T-helper 9 cell (primary cell): ENCODE results near the gene MSL3B.
A peak's percentile ranks its signal among the peaks of the same experiment; 100 is the strongest.
"Not testable (repeated sequence)": the region's sequence is repeated elsewhere in the genome, so short reads cannot be mapped to it uniquely, and the experiment has no call there.

Experiments used
- DNase-seq: peaks from one replicate; pipeline ENCODE4 v3.0.0-alpha.2; 2020

Gene MSL3B

DNA sequence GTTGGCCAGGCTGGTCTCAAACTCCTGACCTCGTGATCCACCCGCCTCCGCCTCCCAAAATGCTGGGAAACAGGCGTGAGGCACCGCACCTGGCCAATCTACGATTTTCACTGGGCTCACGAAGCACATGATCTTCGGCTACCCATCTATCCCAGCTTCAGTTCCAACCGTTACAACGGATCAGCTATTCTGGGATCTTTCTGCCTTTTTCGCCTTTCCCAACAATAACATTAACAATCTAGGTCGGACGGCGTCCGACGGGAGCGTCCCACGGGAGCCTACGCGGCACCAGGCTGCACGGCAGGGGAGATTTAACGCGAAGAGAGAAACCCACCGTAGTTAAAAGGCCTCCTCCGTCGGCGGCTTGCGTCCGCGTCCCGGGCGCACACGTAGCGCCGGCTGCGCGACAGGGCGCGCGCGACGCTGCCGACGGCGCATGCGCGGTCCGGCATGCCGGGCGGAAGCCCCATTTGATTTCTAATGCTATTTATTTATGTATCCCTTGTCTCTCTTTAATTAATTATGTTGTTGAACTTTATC, at the start of gene MSL3B:
Gene MSL3B (minus strand): TSS at position 394 of the 540 bp plus-strand sequence.
- peak; percentile 35 for DNase-seq

GRCh38 chr2:233917116-233917515, 48.9 kb upstream of the MSL3B start, which contains the start of gene TRPM8:
Gene TRPM8, plus strand, starts transcription at chr2:233917373. Its CDS starts 9,165 bp downstream, at chr2:233926538.
- no peak for DNase-seq

DNA sequence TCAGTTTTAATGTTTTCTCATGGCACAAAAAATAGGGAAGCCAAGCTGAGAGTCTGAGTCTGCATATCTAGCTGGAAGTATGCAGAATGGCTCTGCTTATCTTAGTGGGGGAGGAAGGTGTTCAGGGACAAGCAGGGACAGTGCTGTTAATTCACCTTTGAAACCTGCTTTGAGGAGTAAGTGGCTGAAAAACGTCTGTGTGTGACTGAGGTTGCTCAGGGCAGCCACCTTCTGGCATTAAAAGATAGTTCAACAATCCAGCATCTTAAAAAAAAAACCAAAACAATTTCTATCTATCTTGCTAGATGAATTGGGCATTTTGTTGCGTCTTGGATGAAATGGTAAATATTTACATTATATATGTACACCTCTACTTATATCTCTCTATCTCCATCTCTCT, 46.9 kb upstream of the MSL3B start:
- no peak for DNase-seq

DNA sequence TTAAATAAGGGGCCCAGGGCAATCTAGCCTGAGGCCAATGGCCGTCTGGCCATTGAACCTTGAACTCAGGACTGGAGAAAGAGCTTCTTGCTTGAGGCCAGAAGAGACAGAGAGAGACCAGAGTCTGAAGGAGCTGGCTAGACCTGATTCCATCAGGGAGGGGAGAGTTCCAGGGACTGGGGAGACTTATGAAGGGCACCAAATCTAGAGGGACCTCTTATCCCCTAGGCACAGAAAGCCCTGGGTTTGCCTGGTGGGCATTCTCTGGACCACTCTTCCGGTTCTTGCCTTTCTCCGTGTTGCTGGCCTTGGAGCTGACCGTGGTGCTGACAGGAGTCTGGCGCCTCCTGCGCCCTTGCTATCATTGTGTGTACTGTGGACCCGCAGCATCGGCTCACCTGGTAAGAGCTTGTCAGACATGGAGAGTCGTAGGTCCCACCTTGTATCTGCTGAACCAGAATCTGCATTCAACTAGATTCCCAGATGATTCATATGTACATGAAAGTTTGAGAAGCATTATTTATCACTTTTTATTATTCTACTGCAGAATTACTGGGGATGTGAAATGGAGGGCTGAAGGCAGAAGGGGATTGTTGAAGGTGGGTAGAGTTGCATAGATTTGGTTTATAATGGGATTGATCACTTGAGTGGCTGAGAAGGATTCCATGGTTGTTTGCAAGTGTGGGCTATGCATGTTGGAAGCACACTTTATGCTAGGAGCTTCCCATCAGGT, 44.7 kb upstream of the MSL3B start:
- no peak for DNase-seq

DNA sequence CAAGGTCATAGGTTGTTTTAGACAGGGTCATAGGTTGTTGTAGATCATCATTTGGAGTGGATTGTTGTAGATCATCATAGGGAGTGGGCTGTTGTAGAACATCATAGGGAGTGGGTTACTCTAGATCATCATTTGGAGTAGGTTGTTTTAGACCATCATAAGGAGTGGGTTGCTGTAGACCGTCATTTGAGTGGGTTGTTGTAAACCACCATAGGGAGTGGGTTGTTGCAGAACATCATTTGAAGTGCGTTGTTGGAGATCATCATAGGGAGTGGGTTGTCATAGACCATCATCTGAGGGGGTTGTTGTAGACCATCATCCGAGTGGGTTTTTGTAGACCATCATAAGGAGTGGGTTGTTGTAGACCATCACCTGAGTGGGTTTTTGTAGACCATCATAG, 39.4 kb upstream of the MSL3B start:
- DNase-seq: no peak

DNA sequence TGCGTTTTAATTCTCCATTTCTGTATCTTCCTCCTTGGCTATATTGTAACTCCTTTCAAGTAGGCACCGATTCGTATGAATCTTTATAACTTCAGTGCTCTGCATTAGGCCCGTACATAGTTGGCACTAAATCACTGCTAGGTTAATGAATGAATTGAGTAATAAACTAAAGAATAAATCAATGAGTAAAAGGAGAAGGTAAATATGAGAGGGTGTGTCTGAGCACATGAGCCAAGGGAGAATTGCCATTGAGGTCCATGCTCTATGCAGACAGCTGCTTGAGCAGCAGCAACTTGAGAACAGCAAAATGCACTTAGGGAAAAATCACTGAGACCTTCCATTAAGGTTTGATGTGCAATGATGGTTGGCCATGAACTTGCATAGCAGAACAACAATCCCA, 37.8 kb upstream of the MSL3B start:
- DNase-seq: no peak

DNA sequence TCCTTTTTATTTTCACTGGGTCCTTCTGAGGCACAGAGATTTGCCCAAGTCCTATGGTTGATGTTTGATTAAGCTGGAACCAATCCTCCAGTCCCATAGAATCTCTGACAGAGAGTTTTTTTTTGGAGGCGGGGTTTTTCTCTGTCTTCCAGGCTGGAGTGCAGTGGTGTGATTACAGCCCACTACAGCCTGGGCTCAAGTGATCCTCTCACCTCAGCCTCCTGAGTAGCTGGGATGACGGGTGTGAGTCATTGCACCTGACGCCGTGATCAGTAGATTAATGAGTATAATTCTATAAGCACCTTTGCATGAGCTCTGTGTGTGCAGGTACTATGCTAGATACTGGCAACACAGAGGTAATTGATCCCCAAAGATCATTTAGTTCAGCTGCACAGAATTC, 33.7 kb upstream of the MSL3B start:
- DNase-seq: no peak

GRCh38 chr2:233901367-233901766, 33.2 kb upstream of the MSL3B start:
- DNase-seq: no peak

DNA sequence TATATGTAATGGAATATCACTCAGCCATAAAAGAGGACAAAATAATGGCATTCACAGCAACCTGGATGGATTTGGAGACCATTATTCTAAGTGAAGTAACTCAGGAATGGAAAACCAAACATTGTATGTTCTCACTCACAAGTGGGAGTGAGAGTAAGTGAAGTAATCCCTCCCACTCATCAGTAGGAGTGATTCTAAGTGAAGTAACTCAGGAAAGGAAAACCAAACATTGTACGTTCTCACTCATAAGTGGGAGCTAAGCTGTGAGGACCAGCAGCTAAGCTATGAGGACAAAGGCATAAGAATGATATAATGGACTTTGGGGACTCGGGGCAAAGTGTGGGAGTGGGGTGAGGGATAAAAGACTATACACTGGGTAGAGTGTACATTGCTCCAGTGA, 28.1 kb upstream of the MSL3B start:
- not testable (repeated sequence) for DNase-seq

DNA sequence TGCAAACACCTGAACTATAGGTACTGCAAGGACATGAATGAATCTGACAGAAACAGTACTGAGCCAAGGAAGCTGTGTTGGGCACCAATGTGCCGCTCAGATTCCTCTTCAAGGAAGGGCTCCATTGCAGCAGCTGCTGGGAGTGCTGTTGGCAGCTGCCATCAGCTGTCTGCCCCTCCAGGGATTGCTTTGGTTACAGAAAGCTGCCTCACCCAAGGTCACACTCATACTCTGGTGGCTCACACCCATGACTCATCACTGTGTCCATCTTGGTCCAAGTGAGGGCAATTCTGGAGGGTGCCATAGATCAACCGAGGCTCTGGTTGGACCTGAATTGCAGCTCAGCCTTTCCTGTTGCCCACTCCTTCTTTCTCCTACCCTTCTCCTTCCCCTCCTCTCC, 24.6 kb upstream of the MSL3B start:
- DNase-seq: no peak

- DNase-seq: no peak
These were observed 14.2 kb upstream of the MSL3B start for GRCh38 chr2:233882353-233882752.

- not testable (repeated sequence) for DNase-seq
These were observed 3.9 kb upstream of the MSL3B start for GRCh38 chr2:233872125-233872524.

DNA sequence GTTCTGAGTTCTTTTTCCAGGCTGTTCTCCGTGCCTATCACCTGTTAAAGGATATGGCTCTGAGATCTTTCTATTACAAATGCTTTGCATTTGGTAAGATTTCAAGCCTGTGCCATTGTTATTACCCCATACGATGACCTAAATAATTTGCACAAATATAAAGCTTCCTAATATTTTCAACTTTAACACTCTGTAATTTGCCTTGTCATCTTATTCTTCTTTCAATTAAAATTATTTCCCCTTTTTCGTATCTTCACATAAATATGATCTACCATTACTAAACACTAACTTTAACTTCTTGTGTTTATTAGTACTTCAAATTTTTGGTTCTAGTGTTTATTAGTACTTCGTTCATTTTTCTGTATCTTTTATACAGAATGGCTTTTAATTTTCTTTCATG, 3.2 kb upstream of the MSL3B start:
- no peak for DNase-seq

DNA sequence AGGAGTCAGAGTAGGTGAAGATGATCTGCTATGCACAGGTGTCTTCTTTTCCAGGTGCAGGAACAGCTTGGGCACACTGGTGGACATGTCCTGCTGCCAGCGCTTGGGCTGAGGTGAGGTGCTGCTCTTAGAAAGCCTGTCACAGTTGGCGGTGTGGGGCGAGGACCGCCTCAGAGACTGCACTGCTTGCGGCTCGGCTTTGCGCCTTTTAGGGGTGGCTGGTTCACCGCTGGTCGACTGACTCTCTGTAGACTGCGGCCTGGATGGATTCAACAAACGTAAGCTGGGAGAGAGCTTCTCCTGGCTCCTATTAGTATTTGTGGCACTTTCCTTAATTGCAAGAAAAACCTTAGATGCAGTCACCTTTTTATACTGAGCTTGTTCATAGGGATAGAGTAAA, 1.7 kb downstream of the MSL3B start:
- DNase-seq: no peak

GRCh38 chr2:233865838-233866237, 2.3 kb downstream of the MSL3B start:
- DNase-seq: no peak

GRCh38 chr2:233862261-233862768, 5.9 kb downstream of the MSL3B start:
- no peak for DNase-seq

GRCh38 chr2:233858331-233858730, 9.9 kb downstream of the MSL3B start:
- no peak for DNase-seq

DNA sequence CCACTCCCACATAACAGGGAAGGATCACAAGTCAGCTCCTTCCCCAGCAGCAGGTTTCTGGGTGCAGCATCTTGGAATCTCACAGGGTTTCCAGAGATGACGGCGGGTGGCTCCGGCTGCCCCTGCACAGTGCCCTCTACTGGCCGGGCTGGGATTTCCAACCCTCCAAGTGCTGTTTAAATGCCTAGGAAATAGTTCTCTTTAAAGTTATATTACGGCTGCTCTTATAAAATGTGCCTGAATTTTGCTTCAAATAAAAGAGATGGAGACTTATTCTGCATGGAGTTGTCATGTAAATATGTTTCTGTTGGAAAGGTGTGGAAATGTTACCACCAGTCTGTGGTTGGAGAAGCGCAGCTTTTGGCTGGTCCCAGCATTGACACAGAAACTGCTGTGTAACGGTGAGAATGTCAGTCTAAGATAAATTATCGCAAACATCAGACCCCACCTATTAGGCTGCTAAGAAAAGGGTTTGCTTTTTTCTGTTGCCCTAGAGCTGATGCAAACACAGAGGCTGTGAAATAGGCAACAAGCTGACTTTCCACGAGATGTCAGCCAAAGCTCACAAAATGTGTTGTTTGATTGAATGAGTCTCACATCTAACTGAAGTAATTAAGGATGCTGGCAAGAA, 10.6 kb downstream of the MSL3B start:
- peak; percentile 39 for DNase-seq

GRCh38 chr2:233856184-233856583, 12.0 kb downstream of the MSL3B start:
- DNase-seq: no peak

GRCh38 chr2:233855345-233855744, 12.8 kb downstream of the MSL3B start:
- DNase-seq: no peak

DNA sequence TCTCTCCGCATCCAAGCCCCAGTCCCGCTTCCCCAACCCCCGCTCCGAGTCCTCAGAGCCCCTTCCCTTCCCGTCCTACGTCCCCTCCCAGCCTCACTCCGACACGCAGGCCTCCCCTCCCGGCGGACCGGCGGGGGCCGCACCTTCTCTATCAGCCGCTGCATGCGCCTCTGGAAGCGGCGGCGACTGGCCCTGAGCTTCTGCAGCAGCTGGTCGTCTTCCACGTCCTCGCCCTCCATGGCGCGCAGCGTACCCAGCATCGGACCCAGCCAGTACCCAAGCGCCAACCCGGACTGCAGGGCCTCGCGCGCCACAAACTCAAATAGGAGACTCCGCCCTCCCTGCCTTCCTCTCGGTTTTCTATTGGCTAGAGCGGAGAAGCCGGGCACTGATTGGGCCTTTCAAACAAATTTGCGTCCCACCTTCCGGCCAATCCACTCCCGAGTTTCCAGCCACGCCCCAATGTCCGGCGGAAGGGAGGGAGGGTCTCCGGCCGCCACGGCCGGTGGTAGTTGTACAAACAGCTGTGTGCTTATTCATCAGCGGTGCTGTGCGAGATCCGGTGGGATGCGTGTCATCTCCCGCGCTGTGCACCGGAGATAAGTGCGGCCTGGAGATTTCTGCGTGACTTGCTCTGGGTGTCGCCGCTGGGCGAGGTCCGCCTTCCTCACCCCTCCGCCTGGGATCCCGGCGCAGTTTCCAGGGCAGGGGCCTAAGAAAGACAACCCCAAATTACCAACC, 13.8 kb downstream of the MSL3B start, which contains the start of gene HJURP:
Gene HJURP (minus strand): TSS at position 295 of the 741 bp plus-strand sequence. CDS start 35 bp downstream, at position 260.
- DNase-seq: peak; percentile 76

DNA sequence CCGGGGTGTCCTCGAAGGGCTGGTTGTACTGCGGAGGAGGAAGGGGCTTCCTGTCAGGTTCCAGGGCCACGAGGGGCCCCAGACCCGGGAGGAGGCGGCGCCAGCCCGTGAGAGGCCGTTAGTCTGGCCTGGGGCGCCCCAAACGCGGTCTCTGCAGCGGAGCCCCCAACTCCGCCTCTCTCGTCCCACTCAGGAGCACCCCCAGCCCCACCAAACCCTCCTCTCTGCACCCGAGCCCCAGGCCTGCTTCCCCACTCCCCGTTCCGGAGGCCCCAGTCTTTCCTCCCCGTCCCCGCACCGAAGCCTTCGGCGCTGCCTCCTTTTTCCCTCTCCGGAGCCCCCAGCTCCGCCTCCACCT, 14.3 kb downstream of the MSL3B start:
- no peak for DNase-seq

- DNase-seq: no peak
These were observed 14.8 kb downstream of the MSL3B start for GRCh38 chr2:233853353-233853752.
